Ishikawa (cell line): ENCODE data around the gene RPTOR.

Experiments
- CEBPB ChIP-seq: IDR thresholded peaks from 2 replicates; pipeline ENCODE4 v1.6.1; 2012
- EP300 ChIP-seq: IDR thresholded peaks from 2 replicates; pipeline ENCODE4 v1.6.1; 2012; ENCODE audit warnings: borderline replicate concordance
- MAX ChIP-seq: IDR thresholded peaks from 2 replicates; pipeline ENCODE4 v1.6.1; 2012
- NFIC ChIP-seq: IDR thresholded peaks from 2 replicates; pipeline ENCODE4 v1.6.1; 2012
- RAD21 ChIP-seq: IDR thresholded peaks from 2 replicates; pipeline ENCODE4 v1.6.1; 2012; ENCODE audit warnings: low read depth
- TAF1 ChIP-seq: IDR thresholded peaks from 2 replicates; pipeline ENCODE4 v1.6.1; 2012; ENCODE audit warnings: low read depth, mild to moderate bottlenecking
- TCF12 ChIP-seq: IDR thresholded peaks from 2 replicates; pipeline ENCODE4 v1.6.1; 2012; ENCODE audit warnings: low read depth
- TF ChIP-seq, protein P1 (sequence below): IDR thresholded peaks from 2 replicates; pipeline ENCODE4 v1.6.1; 2012; ENCODE audit warnings: low read depth, mild to moderate bottlenecking

GRCh38 chr17:80786470-80786869 lies 241.8 kb downstream of the RPTOR start:
- TF ChIP-seq MAX (no peak), RAD21 (no peak), EP300 (no peak), TAF1 (no peak), NFIC (no peak), CEBPB (no peak), TCF12 (no peak)
- TF ChIP-seq, protein P1, sequence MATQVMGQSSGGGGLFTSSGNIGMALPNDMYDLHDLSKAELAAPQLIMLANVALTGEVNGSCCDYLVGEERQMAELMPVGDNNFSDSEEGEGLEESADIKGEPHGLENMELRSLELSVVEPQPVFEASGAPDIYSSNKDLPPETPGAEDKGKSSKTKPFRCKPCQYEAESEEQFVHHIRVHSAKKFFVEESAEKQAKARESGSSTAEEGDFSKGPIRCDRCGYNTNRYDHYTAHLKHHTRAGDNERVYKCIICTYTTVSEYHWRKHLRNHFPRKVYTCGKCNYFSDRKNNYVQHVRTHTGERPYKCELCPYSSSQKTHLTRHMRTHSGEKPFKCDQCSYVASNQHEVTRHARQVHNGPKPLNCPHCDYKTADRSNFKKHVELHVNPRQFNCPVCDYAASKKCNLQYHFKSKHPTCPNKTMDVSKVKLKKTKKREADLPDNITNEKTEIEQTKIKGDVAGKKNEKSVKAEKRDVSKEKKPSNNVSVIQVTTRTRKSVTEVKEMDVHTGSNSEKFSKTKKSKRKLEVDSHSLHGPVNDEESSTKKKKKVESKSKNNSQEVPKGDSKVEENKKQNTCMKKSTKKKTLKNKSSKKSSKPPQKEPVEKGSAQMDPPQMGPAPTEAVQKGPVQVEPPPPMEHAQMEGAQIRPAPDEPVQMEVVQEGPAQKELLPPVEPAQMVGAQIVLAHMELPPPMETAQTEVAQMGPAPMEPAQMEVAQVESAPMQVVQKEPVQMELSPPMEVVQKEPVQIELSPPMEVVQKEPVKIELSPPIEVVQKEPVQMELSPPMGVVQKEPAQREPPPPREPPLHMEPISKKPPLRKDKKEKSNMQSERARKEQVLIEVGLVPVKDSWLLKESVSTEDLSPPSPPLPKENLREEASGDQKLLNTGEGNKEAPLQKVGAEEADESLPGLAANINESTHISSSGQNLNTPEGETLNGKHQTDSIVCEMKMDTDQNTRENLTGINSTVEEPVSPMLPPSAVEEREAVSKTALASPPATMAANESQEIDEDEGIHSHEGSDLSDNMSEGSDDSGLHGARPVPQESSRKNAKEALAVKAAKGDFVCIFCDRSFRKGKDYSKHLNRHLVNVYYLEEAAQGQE, result no peak
